SKM-1 (cell line): ENCODE measurements around the gene DAB2IP.

ENCODE experiments used
- DNase-seq: peaks from one replicate; lab custom pipeline; 2025; ENCODE audit not compliant: unreplicated experiment; lab: John Stamatoyannopoulos, UW

The DAB2IP gene

GRCh38 chr9:121662359-121662758, 10.9 kb downstream of the DAB2IP start:
- no peak for DNase-seq

- no peak for DNase-seq
These were observed 11.6 kb downstream of the DAB2IP start for GRCh38 chr9:121662891-121663580.

- DNase-seq, result no peak
These were observed 12.2 kb downstream of the DAB2IP start for GRCh38 chr9:121663591-121663990.

- DNase-seq, result no peak
These were observed 14.9 kb downstream of the DAB2IP start for GRCh38 chr9:121666294-121666693.

GRCh38 chr9:121667214-121667613, 15.8 kb downstream of the DAB2IP start:
- no peak for DNase-seq

- no peak for DNase-seq
These were observed 16.5 kb downstream of the DAB2IP start for GRCh38 chr9:121667890-121668289.

- DNase-seq, result no peak
These were observed 19.0 kb downstream of the DAB2IP start for GRCh38 chr9:121670431-121670830.

- no peak for DNase-seq
These were observed 20.2 kb downstream of the DAB2IP start for GRCh38 chr9:121671612-121672155.

GRCh38 chr9:121672213-121672612, 20.8 kb downstream of the DAB2IP start:
- no peak for DNase-seq

- no peak for DNase-seq
These were observed 21.6 kb downstream of the DAB2IP start for GRCh38 chr9:121672986-121673385.

- DNase-seq, result no peak
These were observed 22.1 kb downstream of the DAB2IP start for GRCh38 chr9:121673576-121673975.

- no peak for DNase-seq
These were observed 22.6 kb downstream of the DAB2IP start for GRCh38 chr9:121674017-121674416.

GRCh38 chr9:121674952-121675351, 23.5 kb downstream of the DAB2IP start:
- no peak for DNase-seq

- DNase-seq, result no peak
These were observed 23.9 kb downstream of the DAB2IP start for GRCh38 chr9:121675381-121675780.

GRCh38 chr9:121675969-121676822, 24.8 kb downstream of the DAB2IP start:
- DNase-seq, result no peak

- DNase-seq, result no peak
These were observed 25.5 kb downstream of the DAB2IP start for GRCh38 chr9:121676926-121677325.

- DNase-seq, result no peak
These were observed 27.1 kb downstream of the DAB2IP start for GRCh38 chr9:121678501-121679022.

- DNase-seq, result no peak
These were observed 28.6 kb downstream of the DAB2IP start for GRCh38 chr9:121679901-121680635.

- DNase-seq, result no peak
These were observed 30.0 kb downstream of the DAB2IP start for GRCh38 chr9:121681404-121681803.

- DNase-seq, result no peak
These were observed 30.8 kb downstream of the DAB2IP start for GRCh38 chr9:121682201-121682600.

GRCh38 chr9:121682926-121683515, 31.6 kb downstream of the DAB2IP start:
- no peak for DNase-seq
